PFSK-1 (cell line): ENCODE data around the gene STPG2.

Experiments used
- FOXP2 ChIP-seq: optimal IDR thresholded peaks from 2 replicates; pipeline ENCODE3; 2011; ENCODE audit warnings: borderline replicate concordance, control low read depth, inconsistent platforms; ENCODE audit not compliant: insufficient read depth; ENCODE audit errors: extremely low read length, extremely low read depth
- POLR2AphosphoS5 ChIP-seq: IDR thresholded peaks from 2 replicates; pipeline ENCODE4 v1.6.1; 2012; ENCODE audit warnings: low read depth, mild to moderate bottlenecking, control low read depth, low read length, moderate library complexity
- REST ChIP-seq, 2 experiments: IDR thresholded peaks; 2 replicates each; pipeline versions ENCODE4 v1.6.1 to v1.8.0; 2011 to 2012; ENCODE audit warnings: low read depth in 2 of 2, low read length in 2 of 2, control low read depth in 1 of 2, inconsistent platforms in 1 of 2, mild to moderate bottlenecking in 1 of 2, moderate library complexity in 1 of 2; ENCODE audit not compliant: insufficient read depth in 1 of 2
- SIN3A ChIP-seq: IDR thresholded peaks from 2 replicates; pipeline ENCODE4 v1.6.1; 2012; ENCODE audit warnings: mild to moderate bottlenecking, low read length, moderate library complexity, borderline replicate concordance; ENCODE audit not compliant: insufficient read depth
- TAF1 ChIP-seq: IDR thresholded peaks from 2 replicates; pipeline ENCODE4 v1.6.1; 2012; ENCODE audit warnings: low read length, control low read depth, borderline replicate concordance; ENCODE audit not compliant: insufficient read depth

- TF ChIP-seq SIN3A (no peak), TAF1 (no peak), POLR2AphosphoS5 (no peak), REST (IDR thresholded peaks at IDR 0.05; ENCODE audit: insufficient read depth in 1 of 2, low read depth in 2 of 2, low read length in 2 of 2) (no peak), FOXP2 (no peak)
Observed at GRCh38 chr4:98026362-98026761, 116.9 kb downstream of the STPG2 start.
